Keratinocyte (primary cell): ENCODE data around the gene ATN1. TPM values are rescaled to one million over a fixed set of nuclear protein-coding genes. Genes with fewer than 3 reads are reported as not detected.

Source experiments
- DNase-seq: peaks from one replicate; pipeline ENCODE4 v3.0.0-alpha.2; 2011; ENCODE audit warnings: low read depth, missing footprints, low spot score
- FAIRE-seq: peaks from 2 replicates; lab custom pipeline; 2011; peaks lifted over from hg19 to GRCh38; lab: Jason Lieb, UNC
- H2AFZ ChIP-seq: 2 replicates; pipeline ENCODE4 v1.6.0; 2012; ENCODE audit warnings: low read length, control low read depth, inconsistent platforms; ENCODE audit not compliant: control insufficient read depth
- H3K27ac ChIP-seq: 2 replicates; pipeline ENCODE4 v1.5.1; 2011; ENCODE audit warnings: low read length; ENCODE audit not compliant: control insufficient read depth, insufficient read depth
- H3K27me3 ChIP-seq: 3 replicates; pipeline ENCODE4 v1.6.0; 2011; ENCODE audit warnings: low read length; ENCODE audit not compliant: control insufficient read depth, insufficient read depth; ENCODE audit errors: extremely low read depth
- H3K36me3 ChIP-seq, 2 experiments: 2 replicates in 1 of 2; 3 replicates in 1 of 2; pipeline ENCODE4 v1.5.1; 2011; ENCODE audit warnings: low read length in 2 of 2, mild to moderate bottlenecking in 1 of 2; ENCODE audit not compliant: control insufficient read depth in 2 of 2, insufficient read depth in 2 of 2; ENCODE audit errors: extremely low read depth in 1 of 2
- H3K4me1 ChIP-seq: 3 replicates; pipeline ENCODE4 v1.5.1; 2011; ENCODE audit warnings: low read length; ENCODE audit not compliant: control insufficient read depth, insufficient read depth; ENCODE audit errors: extremely low read depth
- H3K4me2 ChIP-seq: 3 replicates; pipeline ENCODE4 v1.6.0; 2011; ENCODE audit warnings: low read depth, low read length; ENCODE audit not compliant: control insufficient read depth, insufficient read depth; ENCODE audit errors: extremely low read depth
- H3K4me3 ChIP-seq, 3 experiments: fragments of 200-600 bp in 1 of 3; sonication (generic) in 1 of 3; 2 replicates in 2 of 3; 3 replicates in 1 of 3; pipeline ENCODE4 v1.5.1; 2011 to 2016; ENCODE audit warnings: low read length in 3 of 3, mild to moderate bottlenecking in 3 of 3, control low read depth in 2 of 3, inconsistent platforms in 1 of 3, low read depth in 1 of 3, mixed read lengths in 1 of 3, mixed run types in 1 of 3, moderate library complexity in 1 of 3; ENCODE audit not compliant: control insufficient read depth in 2 of 3, insufficient read depth in 2 of 3; ENCODE audit errors: extremely low read depth in 1 of 3
- H3K79me2 ChIP-seq: 2 replicates; pipeline ENCODE4 v1.6.0; 2012; ENCODE audit warnings: low read length; ENCODE audit not compliant: control insufficient read depth, insufficient read depth
- H3K9ac ChIP-seq: 3 replicates; pipeline ENCODE4 v1.6.0; 2011; ENCODE audit warnings: low read length; ENCODE audit not compliant: control insufficient read depth, insufficient read depth; ENCODE audit errors: extremely low read depth
- H3K9me1 ChIP-seq: 3 replicates; pipeline ENCODE4 v1.6.0; 2011; ENCODE audit warnings: low read length; ENCODE audit not compliant: control insufficient read depth, insufficient read depth; ENCODE audit errors: extremely low read depth
- H3K9me3 ChIP-seq: 2 replicates; pipeline ENCODE4 v1.5.1; 2012; ENCODE audit warnings: low read depth, low read length; ENCODE audit not compliant: control insufficient read depth
- H4K20me1 ChIP-seq: 3 replicates; pipeline ENCODE4 v1.6.0; 2011; ENCODE audit warnings: low read length; ENCODE audit not compliant: control insufficient read depth, insufficient read depth; ENCODE audit errors: extremely low read depth
- EZH2 ChIP-seq: IDR thresholded peaks from one replicate; pipeline ENCODE4 v1.6.1; 2012; ENCODE audit warnings: inconsistent platforms, mild to moderate bottlenecking, low read length, moderate library complexity
- dilution Hi-C: fragments of 300-500 bp; cut with MboI; formaldehyde crosslinking; loops from one replicate; pipeline ENCODE4 v1.7.0; 2020; ENCODE audit warnings: low sequenced_read_pairs; ENCODE audit not compliant: extremely low pct_ligation_motif_present
- polyA plus RNA-seq, 5 experiments: library from polyadenylated mRNA; depleted of rRNA in 3 of 5; stranded (reverse) in 3 of 5; stranded (forward) in 1 of 5; unstranded in 1 of 5; fragments of >200 nt; gene quantifications; 1 replicate in 1 of 5; 2 replicates in 3 of 5; 3 replicates in 1 of 5; pipeline versions ENCODE4 v1.2.1 to v1.2.3, GENCODE V29; 2011 to 2012; ENCODE audit warnings: missing spikeins in 2 of 5, low read depth in 1 of 5, low replicate concordance in 1 of 5
- TF ChIP-seq, protein P1 (sequence below), 3 experiments: IDR thresholded peaks in 1 of 3; conservative IDR thresholded peaks in 1 of 3; optimal IDR thresholded peaks in 1 of 3; 2 replicates in 2 of 3; 3 replicates in 1 of 3; pipeline versions ENCODE3 to v1.5.1; 2011; ENCODE audit warnings: low read length in 3 of 3, mild to moderate bottlenecking in 3 of 3, moderate library complexity in 2 of 3, control low read depth in 1 of 3, inconsistent platforms in 1 of 3; ENCODE audit not compliant: insufficient read depth in 2 of 3; ENCODE audit errors: extremely low read depth in 1 of 3

Gene ATN1
- polyA plus RNA-seq, 1 donor (not counting 4 experiments of a cell fraction or from before 2014, with no cell fraction given), result 6.2 TPM

DNA sequence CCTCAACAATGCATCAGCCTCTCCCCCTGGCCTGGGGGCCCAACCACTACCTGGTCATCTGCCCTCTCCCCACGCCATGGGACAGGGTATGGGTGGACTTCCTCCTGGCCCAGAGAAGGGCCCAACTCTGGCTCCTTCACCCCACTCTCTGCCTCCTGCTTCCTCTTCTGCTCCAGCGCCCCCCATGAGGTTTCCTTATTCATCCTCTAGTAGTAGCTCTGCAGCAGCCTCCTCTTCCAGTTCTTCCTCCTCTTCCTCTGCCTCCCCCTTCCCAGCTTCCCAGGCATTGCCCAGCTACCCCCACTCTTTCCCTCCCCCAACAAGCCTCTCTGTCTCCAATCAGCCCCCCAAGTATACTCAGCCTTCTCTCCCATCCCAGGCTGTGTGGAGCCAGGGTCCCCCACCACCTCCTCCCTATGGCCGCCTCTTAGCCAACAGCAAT lies 8.5 kb downstream of the ATN1 start:
- Histone ChIP-seq H3K36me3 (peaks cover 18 to 27% of the 10 kb centered on the region in 2 experiments), H3K79me2 (peaks cover 11% of the 10 kb centered on the region), H3K4me3 (no peak overlapping the region), H3K4me2 (no peak overlapping the region), H3K9me3 (no peaks in the 10 kb centered on the region), H3K27me3 (no peaks in the 10 kb centered on the region), H4K20me1 (no peaks in the 10 kb centered on the region), H3K9me1 (no peaks in the 10 kb centered on the region), H3K27ac (no peak overlapping the region), H2AFZ (no peak overlapping the region), H3K9ac (no peak overlapping the region), H3K4me1 (peaks cover 4% of the 10 kb centered on the region)
- DNase-seq (no peak), FAIRE-seq (no peak)
- TF ChIP-seq, protein P1, sequence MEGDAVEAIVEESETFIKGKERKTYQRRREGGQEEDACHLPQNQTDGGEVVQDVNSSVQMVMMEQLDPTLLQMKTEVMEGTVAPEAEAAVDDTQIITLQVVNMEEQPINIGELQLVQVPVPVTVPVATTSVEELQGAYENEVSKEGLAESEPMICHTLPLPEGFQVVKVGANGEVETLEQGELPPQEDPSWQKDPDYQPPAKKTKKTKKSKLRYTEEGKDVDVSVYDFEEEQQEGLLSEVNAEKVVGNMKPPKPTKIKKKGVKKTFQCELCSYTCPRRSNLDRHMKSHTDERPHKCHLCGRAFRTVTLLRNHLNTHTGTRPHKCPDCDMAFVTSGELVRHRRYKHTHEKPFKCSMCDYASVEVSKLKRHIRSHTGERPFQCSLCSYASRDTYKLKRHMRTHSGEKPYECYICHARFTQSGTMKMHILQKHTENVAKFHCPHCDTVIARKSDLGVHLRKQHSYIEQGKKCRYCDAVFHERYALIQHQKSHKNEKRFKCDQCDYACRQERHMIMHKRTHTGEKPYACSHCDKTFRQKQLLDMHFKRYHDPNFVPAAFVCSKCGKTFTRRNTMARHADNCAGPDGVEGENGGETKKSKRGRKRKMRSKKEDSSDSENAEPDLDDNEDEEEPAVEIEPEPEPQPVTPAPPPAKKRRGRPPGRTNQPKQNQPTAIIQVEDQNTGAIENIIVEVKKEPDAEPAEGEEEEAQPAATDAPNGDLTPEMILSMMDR (optimal IDR thresholded peaks at IDR 0.05 in 1 of 3, IDR thresholded peaks at IDR 0.05 in 1 of 3, conservative IDR thresholded peaks at IDR 0.05 in 1 of 3; ENCODE audit: extremely low read depth in 1 of 3, insufficient read depth in 2 of 3, low read length in 3 of 3), result no peak
- no peak for TF ChIP-seq EZH2
- dilution Hi-C loops, result no loop called here

DNA sequence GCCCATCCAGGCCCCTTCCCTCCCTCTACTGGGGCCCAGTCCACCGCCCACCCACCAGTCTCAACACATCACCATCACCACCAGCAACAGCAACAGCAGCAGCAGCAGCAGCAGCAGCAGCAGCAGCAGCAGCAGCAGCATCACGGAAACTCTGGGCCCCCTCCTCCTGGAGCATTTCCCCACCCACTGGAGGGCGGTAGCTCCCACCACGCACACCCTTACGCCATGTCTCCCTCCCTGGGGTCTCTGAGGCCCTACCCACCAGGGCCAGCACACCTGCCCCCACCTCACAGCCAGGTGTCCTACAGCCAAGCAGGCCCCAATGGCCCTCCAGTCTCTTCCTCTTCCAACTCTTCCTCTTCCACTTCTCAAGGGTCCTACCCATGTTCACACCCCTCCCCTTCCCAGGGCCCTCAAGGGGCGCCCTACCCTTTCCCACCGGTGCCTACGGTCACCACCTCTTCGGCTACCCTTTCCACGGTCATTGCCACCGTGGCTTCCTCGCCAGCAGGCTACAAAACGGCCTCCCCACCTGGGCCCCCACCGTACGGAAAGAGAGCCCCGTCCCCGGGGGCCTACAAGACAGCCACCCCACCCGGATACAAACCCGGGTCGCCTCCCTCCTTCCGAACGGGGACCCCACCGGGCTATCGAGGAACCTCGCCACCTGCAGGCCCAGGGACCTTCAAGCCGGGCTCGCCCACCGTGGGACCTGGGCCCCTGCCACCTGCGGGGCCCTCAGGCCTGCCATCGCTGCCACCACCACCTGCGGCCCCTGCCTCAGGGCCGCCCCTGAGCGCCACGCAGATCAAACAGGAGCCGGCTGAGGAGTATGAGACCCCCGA lies 9.1 kb downstream of the ATN1 start:
- Histone ChIP-seq H3K4me2 (peak overlapping the region; percentile 81), H3K4me1 (peaks cover 4% of the 10 kb centered on the region)
- dilution Hi-C loops, result no loop called here

More for the DNA sequence above, 9.1 kb downstream of the ATN1 start:
- Histone ChIP-seq H3K9ac (peak overlapping the region; percentile 81), H3K27me3 (no peaks in the 10 kb centered on the region), H2AFZ (no peak overlapping the region), H3K27ac (no peak overlapping the region), H3K4me3 (peak overlapping the region; percentile 49 to 63 (median 56)), H3K9me3 (no peaks in the 10 kb centered on the region), H3K36me3 (peaks cover 23 to 33% of the 10 kb centered on the region in 2 experiments), H4K20me1 (no peaks in the 10 kb centered on the region), H3K79me2 (peaks cover 11% of the 10 kb centered on the region), H3K9me1 (no peaks in the 10 kb centered on the region)
- TF ChIP-seq, protein P1 (optimal IDR thresholded peaks at IDR 0.05 in 1 of 3, IDR thresholded peaks at IDR 0.05 in 1 of 3, conservative IDR thresholded peaks at IDR 0.05 in 1 of 3; ENCODE audit: extremely low read depth in 1 of 3, insufficient read depth in 2 of 3, low read length in 3 of 3), result no peak
- no peak for TF ChIP-seq EZH2
- DNase-seq (no peak), FAIRE-seq (no peak)
